ENCODE data around the gene IPO11. TPM values are rescaled to one million over a fixed set of nuclear protein-coding genes. Genes with fewer than 3 reads are reported as not detected.

The IPO11 gene
- total and polyA plus RNA-seq, 12 donors = 7.8 to 39.3 (median 32.5) TPM

DNA sequence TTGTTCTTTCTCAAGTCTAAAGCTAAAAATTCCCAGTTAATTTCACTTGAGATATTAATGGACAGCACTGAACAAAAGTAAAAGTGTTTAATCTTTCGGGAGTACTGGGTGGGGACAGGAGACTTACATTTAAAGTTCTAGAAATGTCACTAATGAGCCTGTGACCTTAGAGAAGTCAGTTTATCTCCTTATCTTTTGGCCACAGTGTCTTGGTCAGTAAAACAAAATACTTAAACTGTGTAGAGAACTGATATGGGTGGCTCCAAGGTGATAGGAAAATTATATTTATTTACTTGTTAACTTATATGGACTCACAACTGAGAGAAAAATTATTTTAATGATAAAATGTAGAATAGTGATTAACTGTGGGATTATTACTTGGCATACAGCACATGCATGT, 8.9 kb downstream of the IPO11 start:
- TF ChIP-seq, protein P1, sequence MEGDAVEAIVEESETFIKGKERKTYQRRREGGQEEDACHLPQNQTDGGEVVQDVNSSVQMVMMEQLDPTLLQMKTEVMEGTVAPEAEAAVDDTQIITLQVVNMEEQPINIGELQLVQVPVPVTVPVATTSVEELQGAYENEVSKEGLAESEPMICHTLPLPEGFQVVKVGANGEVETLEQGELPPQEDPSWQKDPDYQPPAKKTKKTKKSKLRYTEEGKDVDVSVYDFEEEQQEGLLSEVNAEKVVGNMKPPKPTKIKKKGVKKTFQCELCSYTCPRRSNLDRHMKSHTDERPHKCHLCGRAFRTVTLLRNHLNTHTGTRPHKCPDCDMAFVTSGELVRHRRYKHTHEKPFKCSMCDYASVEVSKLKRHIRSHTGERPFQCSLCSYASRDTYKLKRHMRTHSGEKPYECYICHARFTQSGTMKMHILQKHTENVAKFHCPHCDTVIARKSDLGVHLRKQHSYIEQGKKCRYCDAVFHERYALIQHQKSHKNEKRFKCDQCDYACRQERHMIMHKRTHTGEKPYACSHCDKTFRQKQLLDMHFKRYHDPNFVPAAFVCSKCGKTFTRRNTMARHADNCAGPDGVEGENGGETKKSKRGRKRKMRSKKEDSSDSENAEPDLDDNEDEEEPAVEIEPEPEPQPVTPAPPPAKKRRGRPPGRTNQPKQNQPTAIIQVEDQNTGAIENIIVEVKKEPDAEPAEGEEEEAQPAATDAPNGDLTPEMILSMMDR (IDR thresholded peaks at IDR 0.05) = no peak
- no peak overlapping the region for H3K4me3 ChIP-seq
- ATAC-seq (no peak), DNase-seq (no peak)
- intact Hi-C loops (cut with DNase I) = no loop called here
- peak overlapping the region in 2 of 10 donors; percentile 1 to 2 for H3K27ac ChIP-seq
- H3K9me3 ChIP-seq = no peaks in the 10 kb centered on the region
- 75 to 86% methylated on average over 1 of the region's 1 CpG for WGBS, 2 donors
- H3K27me3 ChIP-seq = no peaks in the 10 kb centered on the region
- peaks cover 0 to 3% (median 0%) of the 10 kb centered on the region in 9 donors for H3K36me3 ChIP-seq
- peaks cover 0 to 29% (median 5%) of the 10 kb centered on the region in 9 donors for H3K4me1 ChIP-seq

DNA sequence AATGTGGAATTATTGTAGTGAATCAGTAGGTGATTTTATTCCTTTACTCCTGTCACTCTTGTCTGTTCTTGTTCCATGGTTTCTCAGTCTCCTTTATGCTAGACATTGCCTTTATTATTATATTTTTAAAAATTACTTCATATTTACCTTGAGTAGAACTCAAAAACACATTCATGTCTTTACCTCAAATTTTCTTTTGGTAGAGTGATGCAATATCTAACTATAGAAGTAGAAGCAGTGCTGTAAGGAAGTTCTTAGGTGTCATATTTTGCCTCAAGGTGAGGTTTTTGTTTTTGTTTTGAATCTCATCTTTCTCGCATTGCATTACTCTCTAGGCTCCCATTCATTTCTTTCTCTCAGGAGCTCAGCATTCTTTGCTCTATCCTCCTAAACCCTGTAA, 12.2 kb downstream of the IPO11 start:
- Histone ChIP-seq H3K9me3 (no peaks in the 10 kb centered on the region), H3K27me3 (no peaks in the 10 kb centered on the region), H3K36me3 (no peaks in the 10 kb centered on the region), H3K27ac (no peak overlapping the region), H3K4me1 (peaks cover 0 to 15% (median 4%) of the 10 kb centered on the region in 9 donors), H3K4me3 (no peak overlapping the region)
- no peak for DNase-seq
- ATAC-seq = no peak
- TF ChIP-seq, protein P1 (IDR thresholded peaks at IDR 0.05) = no peak
- intact Hi-C loops (cut with DNase I) = no loop called here
- WGBS, 2 donors = 97 to 98% methylated on average over 1 of the region's 1 CpG

DNA sequence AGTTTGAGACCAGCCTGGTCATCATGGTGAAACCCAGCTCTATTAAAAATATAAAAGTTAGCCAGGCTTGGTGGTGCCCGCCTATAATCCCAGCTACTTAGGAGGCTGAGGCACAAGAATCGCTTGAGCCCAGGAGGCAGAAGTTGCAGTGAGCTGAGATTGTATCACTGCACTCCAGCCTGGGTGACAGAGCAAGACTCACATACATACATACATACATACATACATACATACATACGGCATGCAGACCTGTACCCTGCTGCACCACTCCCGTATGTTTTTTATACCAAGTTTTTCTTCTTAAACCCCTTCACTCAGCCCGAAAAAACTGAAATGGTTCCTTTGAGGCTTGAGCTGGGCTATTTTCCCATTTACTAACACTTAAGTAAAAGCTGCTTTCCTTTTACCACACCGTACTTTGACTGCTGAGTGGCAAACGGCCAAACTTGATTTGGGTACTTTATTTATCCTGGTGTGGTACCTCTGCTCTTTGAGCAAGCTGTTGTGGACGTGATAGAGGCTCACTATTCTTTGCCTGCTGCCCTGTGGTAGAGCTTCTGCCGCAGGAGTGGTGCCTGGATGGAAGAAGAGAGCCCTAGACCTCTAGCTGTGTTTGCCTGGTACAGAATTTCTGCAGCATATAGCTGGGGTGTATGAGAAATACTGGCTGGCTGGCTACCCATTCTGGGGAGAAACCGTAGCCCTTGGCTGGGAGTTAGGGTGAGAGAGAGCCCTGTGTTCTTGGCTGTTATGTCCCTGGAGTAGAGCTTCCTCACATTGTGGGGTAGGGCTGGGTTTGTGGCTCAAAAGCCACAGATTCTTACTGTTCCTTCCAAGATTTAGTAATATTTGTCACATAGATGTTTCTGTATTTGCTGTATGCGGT, 19.4 kb downstream of the IPO11 start:
- Histone ChIP-seq H3K27me3 (no peaks in the 10 kb centered on the region), H3K27ac (peak overlapping the region; percentile 27 to 78 (median 61)), H3K9me3 (no peaks in the 10 kb centered on the region), H3K4me3 (peak overlapping the region in 4 of 10 donors; percentile 8 to 16 (median 15)), H3K4me1 (peaks cover 6 to 40% (median 30%) of the 10 kb centered on the region in 9 donors), H3K36me3 (peaks cover 0 to under 1% (median 0%) of the 10 kb centered on the region in 9 donors)
- intact Hi-C loops (cut with DNase I) = no loop called here
- TF ChIP-seq, protein P1 (IDR thresholded peaks at IDR 0.05) = no peak
- DNase-seq = peak in 1 of 2 donors; percentile 32
- WGBS, 2 donors = 51 to 54% methylated on average over 11 of the region's 11 CpGs
- ATAC-seq = peak; percentile 38 to 86 (median 78)

DNA sequence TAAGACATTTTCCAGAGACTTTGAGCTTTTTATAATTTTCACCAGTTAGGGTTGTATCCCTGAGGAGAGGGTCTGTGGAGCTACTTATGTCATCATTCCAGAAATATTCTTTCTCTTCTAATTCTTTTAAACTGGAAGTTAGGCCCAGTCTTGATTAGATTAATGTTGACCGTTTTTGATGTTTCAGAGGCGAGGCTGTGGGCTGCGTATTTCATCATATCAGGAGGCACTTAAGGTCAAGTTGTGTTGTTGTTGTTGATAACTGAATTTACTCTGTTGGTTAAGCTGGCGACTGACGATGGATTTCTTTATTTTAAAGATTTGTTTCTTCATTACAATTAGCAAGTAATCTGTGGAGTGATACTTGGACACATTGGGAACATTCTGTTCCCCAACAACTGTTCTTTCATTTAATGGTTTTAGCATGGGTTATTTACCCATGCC, 20.1 kb downstream of the IPO11 start:
- WGBS, 2 donors = 28 to 38% methylated on average over 5 of the region's 5 CpGs
- peak overlapping the region in 4 of 10 donors; percentile 8 to 16 (median 15) for H3K4me3 ChIP-seq
- ATAC-seq (peak in 5 of 8 donors; percentile 28 to 52 (median 31)), DNase-seq (no peak)
- intact Hi-C loops (cut with DNase I) = no loop called here
- no peaks in the 10 kb centered on the region for H3K27me3 ChIP-seq
- peaks cover 6 to 40% (median 30%) of the 10 kb centered on the region in 9 donors for H3K4me1 ChIP-seq
- peak overlapping the region; percentile 27 to 78 (median 61) for H3K27ac ChIP-seq
- TF ChIP-seq, protein P1 (IDR thresholded peaks at IDR 0.05) = no peak
- no peaks in the 10 kb centered on the region for H3K9me3 ChIP-seq
- H3K36me3 ChIP-seq = peaks cover 0 to 7% (median 0%) of the 10 kb centered on the region in 9 donors

All from heart right ventricle (tissue), 16 donors.